Neuronal stem cell (in vitro differentiated cells): ENCODE data around the gene C11orf98.
"Not testable (repeated sequence)": the region's sequence is repeated elsewhere in the genome, so short reads cannot be mapped to it uniquely, and the experiment has no call there.

Experiments used
- DNase-seq: peaks from one replicate; pipeline ENCODE4 v3.0.0-alpha.2; 2013; ENCODE audit warnings: low spot score
- H2AFZ ChIP-seq: one replicate; pipeline ENCODE4 v1.6.1; 2013; ENCODE audit warnings: mild to moderate bottlenecking, low read length, inconsistent platforms
- H2AK5ac ChIP-seq: 2 replicates; pipeline ENCODE4 v1.6.1; 2013; ENCODE audit warnings: low read depth, mild to moderate bottlenecking, inconsistent platforms, low read length, moderate library complexity, mixed read lengths
- H2BK120ac ChIP-seq: 2 replicates; pipeline ENCODE4 v1.6.1; 2013; ENCODE audit warnings: low read depth, mild to moderate bottlenecking, inconsistent platforms, low read length, moderate library complexity, mixed read lengths
- H2BK12ac ChIP-seq: one replicate; pipeline ENCODE4 v1.6.1; 2013; ENCODE audit warnings: low read length, inconsistent platforms
- H2BK15ac ChIP-seq: 2 replicates; pipeline ENCODE4 v1.6.1; 2013; ENCODE audit warnings: mild to moderate bottlenecking, low read length, inconsistent platforms, mixed read lengths
- H2BK5ac ChIP-seq: one replicate; pipeline ENCODE4 v1.6.1; 2013; ENCODE audit warnings: inconsistent platforms, mild to moderate bottlenecking, low read length, moderate library complexity
- H3K14ac ChIP-seq: one replicate; pipeline ENCODE4 v1.6.1; 2013; ENCODE audit warnings: low read length, inconsistent platforms
- H3K18ac ChIP-seq: 2 replicates; pipeline ENCODE4 v1.6.1; 2013; ENCODE audit warnings: low read length, inconsistent platforms
- H3K23ac ChIP-seq: 2 replicates; pipeline ENCODE4 v1.6.1; 2013; ENCODE audit warnings: low read depth, mild to moderate bottlenecking, mixed read lengths, low read length, inconsistent platforms; ENCODE audit not compliant: poor library complexity
- H3K27ac ChIP-seq: replicated peaks from 3 replicates; pipeline ENCODE4 v1.5.1; 2013; ENCODE audit warnings: low read length, inconsistent platforms
- H3K27me3 ChIP-seq, 3 experiments: 2 replicates each; pipeline ENCODE4 v1.6.1; 2013; ENCODE audit warnings: low read length in 3 of 3, mild to moderate bottlenecking in 2 of 3, inconsistent platforms in 1 of 3, low read depth in 1 of 3, mixed read lengths in 1 of 3, moderate library complexity in 1 of 3; ENCODE audit not compliant: control insufficient read depth in 3 of 3, insufficient read depth in 3 of 3
- H3K36me3 ChIP-seq, 2 donors: replicated peaks in 1 of 2; 2 replicates each; pipeline ENCODE4 v1.6.1; 2013; ENCODE audit warnings: low read length in 2 of 2; ENCODE audit not compliant: control insufficient read depth in 2 of 2, insufficient read depth in 2 of 2
- H3K4ac ChIP-seq: 2 replicates; pipeline ENCODE4 v1.6.1; 2013; ENCODE audit warnings: inconsistent platforms, mild to moderate bottlenecking, low read length, moderate library complexity
- H3K4me1 ChIP-seq, 2 donors: 1 replicate in 1 of 2; 2 replicates in 1 of 2; pipeline ENCODE4 v1.6.1; 2013; ENCODE audit warnings: low read length in 2 of 2, low read depth in 1 of 2; ENCODE audit not compliant: control insufficient read depth in 2 of 2, insufficient read depth in 1 of 2
- H3K4me2 ChIP-seq: one replicate; pipeline ENCODE4 v1.6.1; 2013; ENCODE audit warnings: mild to moderate bottlenecking, low read length, inconsistent platforms; ENCODE audit not compliant: insufficient read depth, poor library complexity, severe bottlenecking
- H3K4me3 ChIP-seq, 2 donors: 2 replicates each; pipeline ENCODE4 v1.5.1; 2013; ENCODE audit warnings: low read length in 2 of 2, mild to moderate bottlenecking in 2 of 2, inconsistent platforms in 1 of 2, moderate library complexity in 1 of 2
- H3K79me1 ChIP-seq: one replicate; pipeline ENCODE4 v1.6.1; 2013; ENCODE audit warnings: low read depth, mild to moderate bottlenecking, inconsistent platforms, low read length, moderate library complexity
- H3K9ac ChIP-seq: one replicate; pipeline ENCODE4 v1.6.1; 2013; ENCODE audit warnings: mild to moderate bottlenecking, low read depth, low read length, inconsistent platforms; ENCODE audit not compliant: poor library complexity
- H3K9me3 ChIP-seq, 2 donors: replicated peaks in 1 of 2; 2 replicates each; pipeline versions ENCODE3 to v1.6.1; 2013; ENCODE audit warnings: low read length in 2 of 2, mild to moderate bottlenecking in 2 of 2, inconsistent platforms in 1 of 2, low read depth in 1 of 2, mixed read lengths in 1 of 2, moderate library complexity in 1 of 2; ENCODE audit not compliant: control insufficient read depth in 2 of 2, insufficient read depth in 1 of 2
- H4K8ac ChIP-seq: one replicate; pipeline ENCODE4 v1.6.1; 2013; ENCODE audit warnings: low read depth, mild to moderate bottlenecking, inconsistent platforms, low read length, moderate library complexity
- H4K91ac ChIP-seq: one replicate; pipeline ENCODE4 v1.6.1; 2013; ENCODE audit warnings: low read length, low read depth, mild to moderate bottlenecking, inconsistent platforms; ENCODE audit not compliant: poor library complexity
- WGBS, 2 donors: extraction: QIAGEN DNeasy Blood & Tissue Kit; methylation state at CpG; one replicate each; pipeline ENCODE4 v1.1.7; 2013; ENCODE audit warnings: missing lambda C conversion rate in 2 of 2, mixed read lengths in 1 of 2; ENCODE audit not compliant: insufficient read length in 2 of 2, insufficient replicate concordance in 1 of 2; ENCODE audit errors: extremely low coverage in 2 of 2; 5-methylcytosine and 5-hydroxymethylcytosine counted together

The C11orf98 gene

GRCh38 chr11:62693624-62694023 lies 28.6 kb upstream of the C11orf98 start:
- not testable (repeated sequence) for H3K4me3 ChIP-seq, DNase-seq
- H3K36me3 ChIP-seq = peaks cover 31 to 72% of the 10 kb centered on the region in 2 donors

GRCh38 chr11:62689421-62690183 lies 24.6 kb upstream of the C11orf98 start, which contains the start of gene LRRN4CL:
Gene LRRN4CL, minus strand, starts transcription at chr11:62689530. Its CDS starts 1,022 bp downstream, at chr11:62688508.
- no peak within 1 kb of the TSS for H3K27ac ChIP-seq
- no CpG with 5 or more reads among the region's 11 CpGs for WGBS, 2 donors

More at GRCh38 chr11:62693624-62694023, 28.6 kb upstream of the C11orf98 start:
- not testable (repeated sequence) for H2BK15ac ChIP-seq, H4K8ac ChIP-seq, H2BK120ac ChIP-seq, H3K9ac ChIP-seq, H3K4ac ChIP-seq, H3K79me1 ChIP-seq, H3K27me3 ChIP-seq, H4K91ac ChIP-seq, H2AFZ ChIP-seq, H2AK5ac ChIP-seq, H3K27ac ChIP-seq, H3K4me2 ChIP-seq, H3K18ac ChIP-seq, H3K4me1 ChIP-seq, H3K14ac ChIP-seq, H3K9me3 ChIP-seq, H3K23ac ChIP-seq, H2BK12ac ChIP-seq, H2BK5ac ChIP-seq
- no CpG with 5 or more reads among the region's 4 CpGs for WGBS, 2 donors

GRCh38 chr11:62688491-62688890 lies 23.5 kb upstream of the C11orf98 start:
- Histone ChIP-seq H2BK5ac (peak overlapping the region; percentile 24), H3K27me3 (no peaks in the 10 kb centered on the region), H2BK15ac (no peak overlapping the region), H3K4me3 (no peak overlapping the region), H2BK12ac (no peak overlapping the region), H3K9me3 (no peaks in the 10 kb centered on the region), H4K91ac (no peak overlapping the region), H3K79me1 (no peaks in the 10 kb centered on the region), H3K23ac (peak overlapping the region; percentile 65), H3K27ac (no peak overlapping the region), H3K36me3 (peaks cover 26 to 43% of the 10 kb centered on the region in 2 donors), H3K18ac (no peak overlapping the region), H3K4me1 (no peaks in the 10 kb centered on the region), H4K8ac (no peak overlapping the region), H2AFZ (no peak overlapping the region), H3K4ac (no peak overlapping the region), H2BK120ac (no peak overlapping the region), H3K9ac (no peak overlapping the region), H3K14ac (no peak overlapping the region), H2AK5ac (no peak overlapping the region), H3K4me2 (no peak overlapping the region)
- no peak for DNase-seq
- WGBS, 2 donors = no CpG with 5 or more reads among the region's 1 CpG

More at GRCh38 chr11:62689421-62690183, 24.6 kb upstream of the C11orf98 start, which contains the start of gene LRRN4CL:
- H3K18ac ChIP-seq = no peak within 1 kb of the TSS
- H3K4me2 ChIP-seq = no peak within 1 kb of the TSS
- no peaks in the 10 kb centered on the region for H3K79me1 ChIP-seq
- no peak within 1 kb of the TSS for H3K4me3 ChIP-seq
- H3K4me1 ChIP-seq = no peaks in the 10 kb centered on the region
- H3K23ac ChIP-seq = peak within 1 kb of the TSS; percentile 65
- H2BK15ac ChIP-seq = no peak within 1 kb of the TSS
- peaks cover 29 to 53% of the 10 kb centered on the region in 2 donors for H3K36me3 ChIP-seq
- no peak within 1 kb of the TSS for H2BK12ac ChIP-seq
- H3K9me3 ChIP-seq = no peaks in the 10 kb centered on the region
- peak within 1 kb of the TSS; percentile 24 for H2BK5ac ChIP-seq
- no peak within 1 kb of the TSS for H2AK5ac ChIP-seq
- H3K9ac ChIP-seq = no peak within 1 kb of the TSS
- DNase-seq = no peak
- H3K27me3 ChIP-seq = no peaks in the 10 kb centered on the region
- H3K4ac ChIP-seq = no peak within 1 kb of the TSS
- H4K91ac ChIP-seq = no peak within 1 kb of the TSS
- H4K8ac ChIP-seq = no peak within 1 kb of the TSS
- H3K14ac ChIP-seq = no peak within 1 kb of the TSS
- no peak within 1 kb of the TSS for H2AFZ ChIP-seq
- no peak within 1 kb of the TSS for H2BK120ac ChIP-seq

GRCh38 chr11:62687508-62688396 lies 22.7 kb upstream of the C11orf98 start:
- peak overlapping the region; percentile 24 for H2BK5ac ChIP-seq
- H3K36me3 ChIP-seq = peaks cover 23 to 36% of the 10 kb centered on the region in 2 donors
- H3K23ac ChIP-seq = peak overlapping the region; percentile 65
- H4K91ac ChIP-seq = no peak overlapping the region
- no peak overlapping the region for H3K18ac ChIP-seq
- no peaks in the 10 kb centered on the region for H3K79me1 ChIP-seq
- H2AK5ac ChIP-seq = peak overlapping the region; percentile 56
- H4K8ac ChIP-seq = no peak overlapping the region
- H3K9ac ChIP-seq = peak overlapping the region; percentile 60
- DNase-seq = no peak
- H2BK15ac ChIP-seq = peak overlapping the region; percentile 49
- no CpG with 5 or more reads among the region's 74 CpGs for WGBS, 2 donors
- H3K4me3 ChIP-seq = no peak overlapping the region
- no peak overlapping the region for H3K4ac ChIP-seq
- no peak overlapping the region for H3K27ac ChIP-seq
- H3K4me1 ChIP-seq = no peaks in the 10 kb centered on the region
- H3K4me2 ChIP-seq = peak overlapping the region; percentile 11
- no peaks in the 10 kb centered on the region for H3K27me3 ChIP-seq
- no peak overlapping the region for H2BK120ac ChIP-seq
- peak overlapping the region; percentile 21 for H3K14ac ChIP-seq
- no peak overlapping the region for H2AFZ ChIP-seq
- no peaks in the 10 kb centered on the region for H3K9me3 ChIP-seq
- H2BK12ac ChIP-seq = no peak overlapping the region
